ENCODE results near the gene TRIM72.
A peak's percentile ranks its signal among the peaks of the same experiment; 100 is the strongest.

TRIM72 gene

GRCh38 chr16:31273676-31274075 lies 59.8 kb downstream of the TRIM72 start:
- H3K18ac ChIP-seq (ENCODE audit: low read length), result no peak overlapping the region
- H3K4ac ChIP-seq (ENCODE audit: low read depth, low read length), result no peak overlapping the region
- no peak overlapping the region for H4K12ac ChIP-seq (ENCODE audit: low read depth, low read length)
- H4K8ac ChIP-seq (ENCODE audit: low read depth, low read length), result no peak overlapping the region
- no peak overlapping the region for H3K4me3 ChIP-seq (ENCODE audit: low read depth, low read length)
- H2BK120ac ChIP-seq (ENCODE audit: insufficient read depth, low read length, poor library complexity), result no peak overlapping the region
- H3K27me3 ChIP-seq (ENCODE audit: insufficient read depth, low read length), result no peaks in the 10 kb centered on the region
- no CpG with 5 or more reads among the region's 3 CpGs for WGBS (ENCODE audit: extremely low coverage, insufficient coverage, insufficient read length)
- no peak for DNase-seq
- H3K23ac ChIP-seq (ENCODE audit: low read length), result no peak overlapping the region
- H2BK5ac ChIP-seq (ENCODE audit: low read depth, low read length, poor library complexity), result no peak overlapping the region
- peak overlapping the region; percentile 11 for H4K91ac ChIP-seq (ENCODE audit: low read depth, low read length)
- H2AK5ac ChIP-seq (ENCODE audit: low read length), result no peak overlapping the region
- H3K27ac ChIP-seq (ENCODE audit: low read depth, low read length), result no peak overlapping the region
- H2AFZ ChIP-seq (ENCODE audit: insufficient read depth, low read length, poor library complexity), result no peak overlapping the region
- H3K36me3 ChIP-seq (ENCODE audit: control insufficient read depth in 1 of 2, insufficient read depth in 2 of 2, low read length in 2 of 2), result no peaks in the 10 kb centered on the region
- no peaks in the 10 kb centered on the region for H3K4me1 ChIP-seq (ENCODE audit: control insufficient read depth in 1 of 2, insufficient read depth in 2 of 2, low read length in 2 of 2)
- no peak overlapping the region for H3K4me2 ChIP-seq (ENCODE audit: low read length)
- H3K9me3 ChIP-seq (ENCODE audit: insufficient read depth, low read depth, low read length), result no peaks in the 10 kb centered on the region
- no peak overlapping the region for H3K9ac ChIP-seq (ENCODE audit: low read length)
- no peak overlapping the region for H2BK12ac ChIP-seq (ENCODE audit: low read length)
- no peaks in the 10 kb centered on the region for H3K79me2 ChIP-seq (ENCODE audit: control insufficient read depth, insufficient read depth, low read length, poor library complexity)
- no peaks in the 10 kb centered on the region for H3K79me1 ChIP-seq (ENCODE audit: low read length)
- H3K14ac ChIP-seq (ENCODE audit: low read length), result no peak overlapping the region

DNA sequence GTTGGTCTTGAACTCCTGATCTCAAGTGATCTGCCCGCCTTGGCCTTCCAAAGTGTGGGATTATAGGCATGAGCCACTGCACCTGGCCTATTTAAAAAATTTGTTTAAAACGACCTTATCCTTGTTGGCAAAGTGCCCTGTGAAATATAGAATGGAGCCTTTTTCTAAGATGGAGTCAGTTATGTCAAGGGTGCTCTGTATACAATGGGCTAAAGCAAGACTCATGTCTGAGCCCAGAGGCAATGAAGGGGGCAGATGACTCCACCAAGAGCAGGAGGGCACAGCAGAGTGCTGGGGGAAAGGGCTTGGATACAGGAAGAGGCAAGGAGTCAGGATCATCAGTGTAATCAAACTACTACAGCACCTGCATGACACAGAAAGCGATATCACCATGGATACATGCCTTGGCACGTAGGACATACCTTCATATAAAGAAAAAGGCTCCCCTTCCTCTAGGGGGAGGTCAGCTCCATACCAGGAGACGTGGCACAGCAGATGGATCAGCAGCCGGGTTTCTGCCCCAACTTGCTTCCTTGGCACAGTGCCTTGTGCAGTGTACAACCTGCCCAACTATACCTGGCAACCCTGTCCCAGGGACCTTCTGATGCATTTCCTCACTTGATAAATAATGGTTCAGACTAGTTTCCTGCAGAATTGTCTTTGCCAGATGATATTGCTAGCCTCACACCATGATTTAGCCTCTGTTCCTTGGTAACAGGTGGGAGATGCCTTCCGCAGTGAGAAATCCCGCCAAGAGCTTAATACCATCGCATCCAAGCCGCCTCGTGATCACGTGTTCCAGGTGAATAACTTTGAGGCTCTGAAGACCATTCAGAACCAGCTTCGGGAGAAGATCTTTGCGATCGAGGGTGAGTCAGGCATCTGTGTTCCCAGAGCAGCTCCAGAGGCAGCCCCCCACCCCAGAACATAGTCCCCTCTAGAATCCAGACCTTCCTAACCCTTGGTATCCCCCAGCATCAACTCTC lies 61.2 kb downstream of the TRIM72 start:
- H3K4me2 ChIP-seq (ENCODE audit: low read length), result no peak overlapping the region
- no peaks in the 10 kb centered on the region for H3K36me3 ChIP-seq (ENCODE audit: control insufficient read depth in 1 of 2, insufficient read depth in 2 of 2, low read length in 2 of 2)
- H4K91ac ChIP-seq (ENCODE audit: low read depth, low read length), result no peak overlapping the region
- H2AFZ ChIP-seq (ENCODE audit: insufficient read depth, low read length, poor library complexity), result no peak overlapping the region
- H2BK120ac ChIP-seq (ENCODE audit: insufficient read depth, low read length, poor library complexity), result no peak overlapping the region
- no peak for DNase-seq
- no peak overlapping the region for H2AK5ac ChIP-seq (ENCODE audit: low read length)
- no peak overlapping the region for H2BK5ac ChIP-seq (ENCODE audit: low read depth, low read length, poor library complexity)
- no peak overlapping the region for H2BK12ac ChIP-seq (ENCODE audit: low read length)
- no peak overlapping the region for H3K4me3 ChIP-seq (ENCODE audit: low read depth, low read length)
- no peaks in the 10 kb centered on the region for H3K27me3 ChIP-seq (ENCODE audit: insufficient read depth, low read length)
- H3K23ac ChIP-seq (ENCODE audit: low read length), result no peak overlapping the region
- H3K4ac ChIP-seq (ENCODE audit: low read depth, low read length), result no peak overlapping the region
- no CpG with 5 or more reads among the region's 15 CpGs for WGBS (ENCODE audit: extremely low coverage, insufficient coverage, insufficient read length)
- no peaks in the 10 kb centered on the region for H3K79me1 ChIP-seq (ENCODE audit: low read length)
- H3K9me3 ChIP-seq (ENCODE audit: insufficient read depth, low read depth, low read length), result no peaks in the 10 kb centered on the region
- H3K18ac ChIP-seq (ENCODE audit: low read length), result no peak overlapping the region
- H4K12ac ChIP-seq (ENCODE audit: low read depth, low read length), result no peak overlapping the region
- H3K27ac ChIP-seq (ENCODE audit: low read depth, low read length), result no peak overlapping the region
- H3K14ac ChIP-seq (ENCODE audit: low read length), result no peak overlapping the region
- no peaks in the 10 kb centered on the region for H3K4me1 ChIP-seq (ENCODE audit: control insufficient read depth in 1 of 2, insufficient read depth in 2 of 2, low read length in 2 of 2)
- H3K9ac ChIP-seq (ENCODE audit: low read length), result no peak overlapping the region
- H4K8ac ChIP-seq (ENCODE audit: low read depth, low read length), result no peak overlapping the region
- H3K79me2 ChIP-seq (ENCODE audit: control insufficient read depth, insufficient read depth, low read length, poor library complexity), result no peaks in the 10 kb centered on the region

GRCh38 chr16:31276600-31276999 lies 62.7 kb downstream of the TRIM72 start:
- Histone ChIP-seq H2AFZ (ENCODE audit: insufficient read depth, low read length, poor library complexity) (no peak overlapping the region), H4K8ac (ENCODE audit: low read depth, low read length) (no peak overlapping the region), H3K9me3 (ENCODE audit: insufficient read depth, low read depth, low read length) (no peaks in the 10 kb centered on the region), H3K9ac (ENCODE audit: low read length) (no peak overlapping the region), H2AK5ac (ENCODE audit: low read length) (no peak overlapping the region), H3K79me2 (ENCODE audit: control insufficient read depth, insufficient read depth, low read length, poor library complexity) (no peaks in the 10 kb centered on the region), H3K4me3 (ENCODE audit: low read depth, low read length) (no peak overlapping the region), H3K27me3 (ENCODE audit: insufficient read depth, low read length) (no peaks in the 10 kb centered on the region), H3K79me1 (ENCODE audit: low read length) (no peaks in the 10 kb centered on the region), H2BK120ac (ENCODE audit: insufficient read depth, low read length, poor library complexity) (no peak overlapping the region), H3K14ac (ENCODE audit: low read length) (no peak overlapping the region), H3K4me1 (ENCODE audit: control insufficient read depth in 1 of 2, insufficient read depth in 2 of 2, low read length in 2 of 2) (no peaks in the 10 kb centered on the region), H3K4ac (ENCODE audit: low read depth, low read length) (no peak overlapping the region), H3K36me3 (ENCODE audit: control insufficient read depth in 1 of 2, insufficient read depth in 2 of 2, low read length in 2 of 2) (no peaks in the 10 kb centered on the region), H2BK12ac (ENCODE audit: low read length) (no peak overlapping the region), H4K12ac (ENCODE audit: low read depth, low read length) (no peak overlapping the region), H3K27ac (ENCODE audit: low read depth, low read length) (no peak overlapping the region), H4K91ac (ENCODE audit: low read depth, low read length) (no peak overlapping the region), H3K18ac (ENCODE audit: low read length) (no peak overlapping the region), H3K23ac (ENCODE audit: low read length) (no peak overlapping the region), H2BK5ac (ENCODE audit: low read depth, low read length, poor library complexity) (no peak overlapping the region), H3K4me2 (ENCODE audit: low read length) (no peak overlapping the region)
- no CpG with 5 or more reads among the region's 5 CpGs for WGBS (ENCODE audit: extremely low coverage, insufficient coverage, insufficient read length)
- no peak for DNase-seq

GRCh38 chr16:31277659-31278260 lies 63.8 kb downstream of the TRIM72 start:
- Histone ChIP-seq H4K12ac (ENCODE audit: low read depth, low read length) (no peak overlapping the region), H2BK12ac (ENCODE audit: low read length) (no peak overlapping the region), H3K4me1 (ENCODE audit: control insufficient read depth in 1 of 2, insufficient read depth in 2 of 2, low read length in 2 of 2) (no peaks in the 10 kb centered on the region), H3K27me3 (ENCODE audit: insufficient read depth, low read length) (no peaks in the 10 kb centered on the region), H3K79me2 (ENCODE audit: control insufficient read depth, insufficient read depth, low read length, poor library complexity) (no peaks in the 10 kb centered on the region), H3K23ac (ENCODE audit: low read length) (no peak overlapping the region), H2AFZ (ENCODE audit: insufficient read depth, low read length, poor library complexity) (no peak overlapping the region), H3K4ac (ENCODE audit: low read depth, low read length) (no peak overlapping the region), H3K79me1 (ENCODE audit: low read length) (no peaks in the 10 kb centered on the region), H4K8ac (ENCODE audit: low read depth, low read length) (no peak overlapping the region), H3K27ac (ENCODE audit: low read depth, low read length) (no peak overlapping the region), H2BK5ac (ENCODE audit: low read depth, low read length, poor library complexity) (no peak overlapping the region), H4K91ac (ENCODE audit: low read depth, low read length) (no peak overlapping the region), H3K14ac (ENCODE audit: low read length) (no peak overlapping the region), H2AK5ac (ENCODE audit: low read length) (no peak overlapping the region), H3K36me3 (ENCODE audit: control insufficient read depth in 1 of 2, insufficient read depth in 2 of 2, low read length in 2 of 2) (no peaks in the 10 kb centered on the region), H3K9ac (ENCODE audit: low read length) (no peak overlapping the region), H3K18ac (ENCODE audit: low read length) (no peak overlapping the region), H3K4me2 (ENCODE audit: low read length) (no peak overlapping the region), H2BK120ac (ENCODE audit: insufficient read depth, low read length, poor library complexity) (no peak overlapping the region), H3K9me3 (ENCODE audit: insufficient read depth, low read depth, low read length) (no peaks in the 10 kb centered on the region), H3K4me3 (ENCODE audit: low read depth, low read length) (no peak overlapping the region)
- WGBS (ENCODE audit: extremely low coverage, insufficient coverage, insufficient read length), result no CpG with 5 or more reads among the region's 17 CpGs
- DNase-seq, result no peak

Measured in trophoblast cell (in vitro differentiated cells and primary cell).